Measurements from ENCODE around the gene CWF19L2. TPM values are rescaled to one million over a fixed set of nuclear protein-coding genes. Genes with fewer than 3 reads are reported as not detected.

The CWF19L2 gene
- total and polyA plus RNA-seq, 2 of the 8 experiments (the other 6 are each of a cell fraction or from before 2014, with no cell fraction given) = 2.2 to 16.6 TPM

DNA sequence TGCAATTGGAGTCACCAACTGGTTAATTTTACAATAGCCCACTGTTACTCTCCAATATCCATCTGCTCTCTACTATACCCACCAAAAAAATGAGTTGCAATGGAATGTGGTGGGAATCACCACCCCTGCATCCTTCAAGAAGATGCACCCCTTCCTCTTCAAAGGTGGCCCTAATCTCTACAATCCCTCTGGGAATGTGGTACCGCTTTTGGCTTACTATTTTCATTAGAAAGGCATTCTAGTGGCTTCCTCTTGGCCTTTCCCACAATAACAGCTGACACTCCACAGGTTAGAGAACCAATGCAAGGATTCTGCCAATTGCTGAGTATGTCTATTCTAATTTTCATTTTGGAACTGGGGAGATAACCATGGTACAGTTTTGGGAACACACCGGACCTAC, 33.2 kb upstream of the CWF19L2 start:
- no peak overlapping the region for H2AFZ ChIP-seq (ENCODE audit: low read length)
- no peak overlapping the region for H2AK5ac ChIP-seq (ENCODE audit: low read depth, low read length)
- no peak overlapping the region for H2BK15ac ChIP-seq (ENCODE audit: low read length)
- no peak overlapping the region for H3K9ac ChIP-seq (replicated peaks in 1 of 4; ENCODE audit: extremely low read depth in 1 of 4, low read depth in 3 of 4, low read length in 3 of 4)
- H3K4me3 ChIP-seq (ENCODE audit: extremely low read depth in 1 of 4, insufficient read depth in 2 of 4, low read depth in 3 of 4, low read length in 4 of 4) = no peak overlapping the region
- H3K79me2 ChIP-seq (ENCODE audit: control insufficient read depth in 1 of 2, insufficient read depth in 2 of 2, low read length in 2 of 2) = no peaks in the 10 kb centered on the region
- no peak overlapping the region for H3K23ac ChIP-seq (ENCODE audit: insufficient read length)
- H3K36me3 ChIP-seq (ENCODE audit: control insufficient read depth in 2 of 4, insufficient read depth in 4 of 4, low read length in 3 of 4) = no peaks in the 10 kb centered on the region
- no peaks in the 10 kb centered on the region for H3K4me1 ChIP-seq (replicated peaks in 1 of 4; ENCODE audit: control insufficient read depth in 3 of 4, insufficient read depth in 4 of 4, low read length in 3 of 4)
- CTCF ChIA-PET (ENCODE audit: partially characterized antibody) = interaction anchor here (1.1 kb wide), 1 partner anchor 169 kb away, joined by 3 read pairs; no protein-coding TSS in a partner anchor
- H3K27ac ChIP-seq (ENCODE audit: low read depth, low read length) = no peak overlapping the region
- H3K23me2 ChIP-seq (ENCODE audit: low read depth, low read length) = no peaks in the 10 kb centered on the region
- H4K91ac ChIP-seq (replicated peaks; ENCODE audit: insufficient read length, low read length) = no peak overlapping the region
- H3K9me3 ChIP-seq (ENCODE audit: insufficient read depth in 2 of 2, low read depth in 1 of 2, low read length in 1 of 2) = no peaks in the 10 kb centered on the region
- POLR2A ChIA-PET (ENCODE audit: partially characterized antibody) = no interaction called here
- H3K79me1 ChIP-seq (ENCODE audit: low read depth, low read length) = no peaks in the 10 kb centered on the region
- FAIRE-seq (no peak), DNase-seq (ENCODE audit: low read depth in 1 of 2, low spot score in 2 of 2) (no peak)
- H4K8ac ChIP-seq (ENCODE audit: extremely low read depth, insufficient read depth, low read length) = no peak overlapping the region
- H2BK12ac ChIP-seq (ENCODE audit: low read depth, low read length) = no peak overlapping the region
- H2BK120ac ChIP-seq (replicated peaks; ENCODE audit: low read depth, low read length) = no peak overlapping the region
- no peak overlapping the region for H4K5ac ChIP-seq (ENCODE audit: insufficient read length, low read depth, low read length)
- no peak for TF ChIP-seq EP300 (IDR thresholded peaks at IDR 0.05; ENCODE audit: borderline replicate concordance in 1 of 2, low read depth in 2 of 2, low read length in 2 of 2)
- TF ChIP-seq HDAC6 (IDR thresholded peaks at IDR 0.05; ENCODE audit: low read depth, low read length) = no peak
- TF ChIP-seq CHD2 (IDR thresholded peaks at IDR 0.05; ENCODE audit: low read length) = no peak
- TF ChIP-seq RNF2 (IDR thresholded peaks at IDR 0.05; ENCODE audit: borderline replicate concordance, low read depth, low read length, missing control alignments, poor library complexity, severe bottlenecking) = no peak
- no peak for TF ChIP-seq CTBP2 (IDR thresholded peaks at IDR 0.05; ENCODE audit: borderline replicate concordance, insufficient read depth, insufficient read length, low read length)
- no peak for TF ChIP-seq PHF8 (conservative IDR thresholded peaks at IDR 0.05; ENCODE audit: low read depth, low read length)
- no peak for TF ChIP-seq SP1 (IDR thresholded peaks at IDR 0.05; ENCODE audit: low read depth, low read length)
- no peak for TF ChIP-seq CEBPB (IDR thresholded peaks at IDR 0.05; ENCODE audit: low read depth, low read length)
- no peak for TF ChIP-seq KDM5A (IDR thresholded peaks at IDR 0.05; ENCODE audit: low read length)
- no peak for TF ChIP-seq SIX5 (IDR thresholded peaks at IDR 0.05; ENCODE audit: low read depth, low read length)
- no peak for TF ChIP-seq CHD1 (IDR thresholded peaks at IDR 0.05; ENCODE audit: low read depth, low read length)
- TF ChIP-seq RBBP5 (IDR thresholded peaks at IDR 0.05; ENCODE audit: borderline replicate concordance, low read depth, low read length) = no peak
- WGBS, 2 experiments (ENCODE audit: extremely low coverage in 1 of 2, insufficient coverage in 1 of 2, insufficient read length in 1 of 2, insufficient replicate concordance in 2 of 2, low coverage in 1 of 2, low lambda C conversion rate in 2 of 2, missing lambda C conversion rate in 1 of 2) = 95% methylated on average over 2 of the region's 2 CpGs; no CpG with 5 or more reads in 1 of the 2 experiments
- no peaks in the 10 kb centered on the region for H3K27me3 ChIP-seq (replicated peaks in 1 of 4; ENCODE audit: control insufficient read depth in 3 of 4, extremely low read depth in 1 of 4, insufficient read depth in 3 of 4, low read length in 3 of 4)
- H3K4ac ChIP-seq (replicated peaks; ENCODE audit: insufficient read length, low read depth, low read length) = no peak overlapping the region
- no peak overlapping the region for H3K18ac ChIP-seq (ENCODE audit: extremely low read depth, low read length)
- H3K56ac ChIP-seq (replicated peaks; ENCODE audit: insufficient read length, low read depth, low read length) = no peak overlapping the region
- no peak overlapping the region for H2BK20ac ChIP-seq (ENCODE audit: low read length)
- H3K14ac ChIP-seq (ENCODE audit: insufficient read length) = no peak overlapping the region
- H4K20me1 ChIP-seq (replicated peaks in 1 of 2; ENCODE audit: control insufficient read depth in 1 of 2, insufficient read depth in 2 of 2, low read length in 2 of 2) = no peaks in the 10 kb centered on the region
- no peak overlapping the region for H3K4me2 ChIP-seq (ENCODE audit: insufficient read depth in 1 of 2, low read depth in 2 of 2, low read length in 2 of 2)
- no peak overlapping the region for H2BK5ac ChIP-seq (ENCODE audit: low read depth, low read length)
